Mesenchymal stem cell (in vitro differentiated cells and primary cell): ENCODE data around the gene WNT10A.

ENCODE experiments used
- DNase-seq: peaks from one replicate; pipeline ENCODE4 v3.0.0-alpha.2; 2013
- H2AFZ ChIP-seq: one replicate; pipeline ENCODE4 v1.6.1; 2013; ENCODE audit warnings: low read depth, mild to moderate bottlenecking, control low read depth, inconsistent platforms, low read length, moderate library complexity
- H2AK5ac ChIP-seq: 2 replicates; pipeline ENCODE4 v1.6.1; 2013; ENCODE audit warnings: low read length, moderate library complexity, mild to moderate bottlenecking, inconsistent platforms; ENCODE audit not compliant: severe bottlenecking
- H2BK120ac ChIP-seq: one replicate; pipeline ENCODE4 v1.6.1; 2013; ENCODE audit warnings: low read depth, mild to moderate bottlenecking, inconsistent platforms, low read length, moderate library complexity
- H2BK12ac ChIP-seq, 2 experiments: one replicate each; pipeline ENCODE4 v1.6.1; 2013; ENCODE audit warnings: inconsistent platforms in 2 of 2, low read length in 2 of 2, mild to moderate bottlenecking in 2 of 2, moderate library complexity in 2 of 2, control low read depth in 1 of 2
- H2BK15ac ChIP-seq: one replicate; pipeline ENCODE4 v1.6.1; 2013; ENCODE audit warnings: mild to moderate bottlenecking, low read depth, inconsistent platforms; ENCODE audit not compliant: poor library complexity, severe bottlenecking
- H2BK5ac ChIP-seq: 2 replicates; pipeline ENCODE4 v1.6.1; 2013; ENCODE audit warnings: low read depth, mild to moderate bottlenecking, low read length, control low read depth, inconsistent platforms; ENCODE audit not compliant: poor library complexity, severe bottlenecking
- H3K14ac ChIP-seq, 2 experiments: one replicate each; pipeline ENCODE4 v1.6.1; 2013; ENCODE audit warnings: inconsistent platforms in 2 of 2, low read length in 2 of 2, control low read depth in 1 of 2, mild to moderate bottlenecking in 1 of 2, moderate library complexity in 1 of 2
- H3K18ac ChIP-seq, 2 experiments: one replicate each; pipeline ENCODE4 v1.6.1; 2013; ENCODE audit warnings: inconsistent platforms in 2 of 2, low read length in 2 of 2, control low read depth in 1 of 2, low read depth in 1 of 2, mild to moderate bottlenecking in 1 of 2
- H3K23ac ChIP-seq, 2 experiments: one replicate each; pipeline ENCODE4 v1.6.1; 2013; ENCODE audit warnings: inconsistent platforms in 2 of 2, low read length in 2 of 2, mild to moderate bottlenecking in 2 of 2, moderate library complexity in 2 of 2, control low read depth in 1 of 2
- H3K27ac ChIP-seq: 2 replicates; pipeline ENCODE4 v1.5.1; 2013; ENCODE audit warnings: mild to moderate bottlenecking, moderate library complexity, low read length, control low read depth, inconsistent platforms; ENCODE audit not compliant: poor library complexity, severe bottlenecking
- H3K27me3 ChIP-seq, 2 experiments: 2 replicates each; pipeline versions ENCODE4 v1.6.1 to v1.7.0; 2013; ENCODE audit warnings: low read length in 2 of 2, mild to moderate bottlenecking in 2 of 2, moderate library complexity in 2 of 2, control low read depth in 1 of 2, inconsistent platforms in 1 of 2; ENCODE audit not compliant: control insufficient read depth in 1 of 2, insufficient read depth in 1 of 2
- H3K36me3 ChIP-seq, 2 experiments: 2 replicates each; pipeline versions ENCODE4 v1.6.1 to v1.7.0; 2013; ENCODE audit warnings: low read length in 2 of 2, control low read depth in 1 of 2, inconsistent platforms in 1 of 2, low read depth in 1 of 2, mild to moderate bottlenecking in 1 of 2; ENCODE audit not compliant: insufficient read depth in 2 of 2, control insufficient read depth in 1 of 2
- H3K4ac ChIP-seq, 2 experiments: one replicate each; pipeline ENCODE4 v1.6.1; 2013; ENCODE audit warnings: inconsistent platforms in 2 of 2, low read length in 2 of 2, mild to moderate bottlenecking in 2 of 2, moderate library complexity in 2 of 2, control low read depth in 1 of 2, low read depth in 1 of 2
- H3K4me1 ChIP-seq: 2 replicates; pipeline ENCODE4 v1.6.1; 2013; ENCODE audit warnings: low read depth, low read length, control low read depth; ENCODE audit not compliant: control insufficient read depth, insufficient read depth
- H3K4me2 ChIP-seq: 2 replicates; pipeline ENCODE4 v1.6.1; 2013; ENCODE audit warnings: low read length, mild to moderate bottlenecking, inconsistent platforms; ENCODE audit not compliant: poor library complexity, severe bottlenecking
- H3K4me3 ChIP-seq, 2 experiments: 2 replicates each; pipeline versions ENCODE4 v1.5.1 to v1.7.0; 2013; ENCODE audit warnings: low read length in 2 of 2, mild to moderate bottlenecking in 2 of 2, control low read depth in 1 of 2, low read depth in 1 of 2; ENCODE audit not compliant: insufficient read depth in 1 of 2
- H3K79me1 ChIP-seq: replicated peaks from 2 replicates; pipeline ENCODE4 v1.6.1; 2013; ENCODE audit warnings: mild to moderate bottlenecking, control low read depth, low read length, inconsistent platforms; ENCODE audit not compliant: poor library complexity, severe bottlenecking
- H3K9ac ChIP-seq: 2 replicates; pipeline ENCODE4 v1.7.0; 2013; ENCODE audit warnings: mild to moderate bottlenecking, low read length, moderate library complexity
- H3K9me3 ChIP-seq: 2 replicates; pipeline ENCODE4 v1.7.0; 2013; ENCODE audit warnings: mild to moderate bottlenecking, low read length; ENCODE audit not compliant: control insufficient read depth
- H4K8ac ChIP-seq: one replicate; pipeline ENCODE4 v1.6.1; 2013; ENCODE audit warnings: inconsistent platforms, mild to moderate bottlenecking, low read length, moderate library complexity
- H4K91ac ChIP-seq: one replicate; pipeline ENCODE4 v1.6.1; 2013; ENCODE audit warnings: mild to moderate bottlenecking, low read length, inconsistent platforms
- WGBS: methylation state at CpG from one replicate; pipeline ENCODE4 v1.1.7; 2013; ENCODE audit warnings: mixed read lengths; 5-methylcytosine and 5-hydroxymethylcytosine counted together

Gene WNT10A

DNA sequence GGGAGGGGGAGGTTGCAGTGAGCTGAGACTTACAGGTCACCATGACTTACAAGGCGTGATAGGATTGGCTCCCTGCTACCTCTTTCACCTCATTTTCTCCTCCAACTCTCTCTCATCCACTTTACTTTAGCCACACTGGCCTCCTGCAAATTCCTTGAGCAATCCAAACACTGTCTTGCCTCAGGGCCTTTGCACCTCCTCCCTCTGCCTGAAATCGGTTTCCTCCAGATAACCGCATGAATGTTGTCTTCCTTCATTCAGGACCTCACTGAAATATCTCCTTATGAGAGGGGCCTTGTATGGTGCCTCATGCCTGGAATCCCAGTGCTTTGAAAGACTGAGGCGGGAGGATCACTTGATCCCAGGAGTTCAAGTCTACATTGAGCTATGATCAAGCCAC lies 21.8 kb downstream of the WNT10A start:
- no peak overlapping the region for H3K27ac ChIP-seq
- H2AK5ac ChIP-seq, result no peak overlapping the region
- no peaks in the 10 kb centered on the region for H3K9me3 ChIP-seq
- 78% methylated on average over 4 of the region's 4 CpGs for WGBS
- no peak overlapping the region for H3K18ac ChIP-seq
- no peak overlapping the region for H2BK12ac ChIP-seq
- H2AFZ ChIP-seq, result no peak overlapping the region
- no peak overlapping the region for H2BK15ac ChIP-seq
- H3K14ac ChIP-seq, result no peak overlapping the region
- no peak overlapping the region for H4K91ac ChIP-seq
- H2BK5ac ChIP-seq, result no peak overlapping the region
- no peak for DNase-seq
- H4K8ac ChIP-seq, result no peak overlapping the region
- no peaks in the 10 kb centered on the region for H3K79me1 ChIP-seq
- no peak overlapping the region for H3K4me2 ChIP-seq
- H3K23ac ChIP-seq, result no peak overlapping the region
- peaks cover 77 to 82% of the 10 kb centered on the region in 2 experiments for H3K27me3 ChIP-seq
- no peaks in the 10 kb centered on the region for H3K36me3 ChIP-seq
- H3K4me3 ChIP-seq, result no peak overlapping the region
- no peak overlapping the region for H2BK120ac ChIP-seq
- no peak overlapping the region for H3K9ac ChIP-seq
- H3K4me1 ChIP-seq, result peaks cover 9% of the 10 kb centered on the region
- H3K4ac ChIP-seq, result no peak overlapping the region

DNA sequence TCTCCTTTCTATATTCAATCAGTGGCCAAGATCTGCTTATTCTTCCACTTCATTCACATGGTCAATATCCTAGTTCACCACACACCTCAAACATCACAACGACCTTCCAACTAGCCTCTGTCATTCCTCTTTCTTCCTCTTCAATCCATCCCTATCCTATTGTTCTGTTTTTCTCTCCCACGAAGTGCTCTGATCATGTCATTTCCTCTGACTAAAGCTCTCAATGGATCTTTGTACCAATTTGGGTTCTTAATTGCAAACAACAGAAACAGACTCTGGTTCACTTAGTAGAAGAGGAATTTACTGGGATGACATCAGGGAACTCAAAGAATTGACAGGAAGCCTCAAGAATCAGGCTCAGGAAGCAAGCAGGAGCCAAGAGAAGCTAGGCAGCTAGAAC lies 23.5 kb downstream of the WNT10A start:
- Histone ChIP-seq H2BK12ac (no peak overlapping the region), H2BK120ac (no peak overlapping the region), H3K27ac (no peak overlapping the region), H4K8ac (no peak overlapping the region), H3K9me3 (no peaks in the 10 kb centered on the region), H2BK15ac (no peak overlapping the region), H3K18ac (no peak overlapping the region), H3K14ac (no peak overlapping the region), H3K79me1 (no peaks in the 10 kb centered on the region), H2AK5ac (no peak overlapping the region), H3K27me3 (peaks cover 65 to 75% of the 10 kb centered on the region in 2 experiments), H3K4ac (no peak overlapping the region), H2BK5ac (no peak overlapping the region), H3K23ac (no peak overlapping the region), H3K36me3 (no peaks in the 10 kb centered on the region), H3K4me1 (peaks cover 4% of the 10 kb centered on the region), H4K91ac (no peak overlapping the region), H2AFZ (no peak overlapping the region), H3K4me3 (no peak overlapping the region), H3K4me2 (no peak overlapping the region), H3K9ac (no peak overlapping the region)
- WGBS, result 35% methylated on average over 2 of the region's 2 CpGs
- DNase-seq, result no peak

GRCh38 chr2:218908721-218909619 lies 28.3 kb downstream of the WNT10A start:
- Histone ChIP-seq H3K4me2 (peak overlapping the region; percentile 74), H3K36me3 (no peaks in the 10 kb centered on the region), H2BK120ac (peak overlapping the region; percentile 7), H3K27ac (no peak overlapping the region), H3K27me3 (peaks cover 41 to 49% of the 10 kb centered on the region in 2 experiments), H2BK12ac (no peak overlapping the region), H3K4me3 (peak overlapping the region; percentile 43 to 84), H4K91ac (no peak overlapping the region), H3K4me1 (peaks cover 5% of the 10 kb centered on the region), H3K9me3 (no peaks in the 10 kb centered on the region), H2AK5ac (no peak overlapping the region), H2AFZ (no peak overlapping the region), H3K18ac (no peak overlapping the region), H4K8ac (peak overlapping the region; percentile 46), H3K4ac (no peak overlapping the region), H3K14ac (no peak overlapping the region), H3K23ac (no peak overlapping the region), H2BK15ac (peak overlapping the region; percentile 4), H2BK5ac (no peak overlapping the region), H3K79me1 (no peaks in the 10 kb centered on the region), H3K9ac (peak overlapping the region; percentile 84)
- WGBS, result 13% methylated on average over 52 of the region's 58 CpGs
- peak; percentile 75 for DNase-seq

GRCh38 chr2:218910741-218911140 lies 30.1 kb downstream of the WNT10A start:
- H3K9me3 ChIP-seq, result no peaks in the 10 kb centered on the region
- H3K27ac ChIP-seq, result no peak overlapping the region
- no peaks in the 10 kb centered on the region for H3K36me3 ChIP-seq
- no peak overlapping the region for H3K14ac ChIP-seq
- H3K27me3 ChIP-seq, result peaks cover 34 to 46% of the 10 kb centered on the region in 2 experiments
- no peak overlapping the region for H3K23ac ChIP-seq
- H3K4me2 ChIP-seq, result no peak overlapping the region
- no peak overlapping the region for H2BK5ac ChIP-seq
- no peak overlapping the region for H2BK120ac ChIP-seq
- no peak overlapping the region for H3K9ac ChIP-seq
- no peak overlapping the region for H3K18ac ChIP-seq
- H2AK5ac ChIP-seq, result no peak overlapping the region
- DNase-seq, result no peak
- H4K91ac ChIP-seq, result no peak overlapping the region
- peaks cover 5% of the 10 kb centered on the region for H3K4me1 ChIP-seq
- H3K4me3 ChIP-seq, result no peak overlapping the region
- no peak overlapping the region for H4K8ac ChIP-seq
- H3K79me1 ChIP-seq, result no peaks in the 10 kb centered on the region
- H2AFZ ChIP-seq, result no peak overlapping the region
- H2BK12ac ChIP-seq, result no peak overlapping the region
- 94% methylated on average over 6 of the region's 6 CpGs for WGBS
- H2BK15ac ChIP-seq, result no peak overlapping the region
- H3K4ac ChIP-seq, result no peak overlapping the region
